Activated naive CD8-positive, alpha-beta T cell treated with anti-CD3 and anti-CD28 coated beads, Interleukin-2, amount 50 U/mL, for 24 hours (primary cell): ENCODE measurements around the gene GPR55.
"Not testable (repeated sequence)": the region's sequence is repeated elsewhere in the genome, so short reads cannot be mapped to it uniquely, and the experiment has no call there.

Experiments
- ATAC-seq: fragments of 150-1000 bp; cut with Tn5 transposase; one replicate; pipeline ENCODE4 v1.10.0; 2021
- DNase-seq: peaks from one replicate; pipeline ENCODE4 v3.0.0; 2021
- H3K27ac Mint-ChIP-seq: one replicate; pipeline ENCODE4 v1.8.0; 2021; ENCODE audit warnings: mild to moderate bottlenecking, mixed read lengths
- H3K27me3 Mint-ChIP-seq: one replicate; pipeline ENCODE4 v1.8.0; 2021; ENCODE audit warnings: mixed read lengths
- H3K36me3 Mint-ChIP-seq: one replicate; pipeline ENCODE4 v1.8.0; 2021; ENCODE audit warnings: low read depth, mixed read lengths
- H3K4me1 Mint-ChIP-seq: one replicate; pipeline ENCODE4 v1.8.0; 2021; ENCODE audit warnings: mixed read lengths
- H3K4me3 Mint-ChIP-seq: one replicate; pipeline ENCODE4 v1.8.0; 2021; ENCODE audit warnings: mild to moderate bottlenecking, moderate library complexity, mixed read lengths
- H3K9me3 Mint-ChIP-seq: one replicate; pipeline ENCODE4 v1.8.0; 2021; ENCODE audit warnings: mixed read lengths

The GPR55 gene

GRCh38 chr2:230924470-230925341 lies at the start of gene GPR55:
Gene GPR55, minus strand, starts transcription at chr2:230925242. Its CDS starts 14,280 bp downstream, at chr2:230910962.
- DNase-seq (peak; percentile 81), ATAC-seq (peak; percentile 64)
- Mint-ChIP-seq H3K9me3 (no peaks in the 10 kb centered on the region), H3K27ac (peak within 1 kb of the TSS; percentile 96), H3K4me3 (peak within 1 kb of the TSS; percentile 76), H3K4me1 (peaks cover 80% of the 10 kb centered on the region), H3K36me3 (no peaks in the 10 kb centered on the region), H3K27me3 (no peaks in the 10 kb centered on the region)

- Mint-ChIP-seq H3K4me1 (peaks cover 76% of the 10 kb centered on the region), H3K9me3 (no peaks in the 10 kb centered on the region), H3K27me3 (peaks cover 9% of the 10 kb centered on the region), H3K27ac (peak overlapping the region; percentile 91), H3K36me3 (peaks cover 1% of the 10 kb centered on the region), H3K4me3 (peak overlapping the region; percentile 53)
- DNase-seq (peak; percentile 83), ATAC-seq (peak; percentile 98)
Observed at GRCh38 chr2:230974096-230974913, 49.3 kb upstream of the GPR55 start.

DNA sequence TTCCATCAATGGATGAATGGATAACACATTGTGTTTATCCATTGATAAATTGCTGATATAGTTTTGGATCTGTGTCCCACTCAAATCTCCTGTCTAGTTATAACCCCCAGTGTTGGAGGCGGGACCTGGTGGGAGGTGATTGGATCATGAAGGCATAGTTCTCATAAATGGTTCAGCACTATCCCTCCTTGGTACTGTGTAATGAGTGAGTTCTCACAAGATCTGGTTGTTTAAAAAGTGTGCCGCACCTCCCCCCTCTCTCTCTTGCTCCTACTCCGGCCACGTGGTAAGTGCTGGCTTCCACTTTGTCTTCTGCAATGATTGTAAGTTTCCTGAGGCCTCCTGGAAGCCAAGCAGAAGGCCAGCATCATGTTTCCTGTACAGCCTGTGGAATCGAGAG lies 47.0 kb upstream of the GPR55 start:
- ATAC-seq (no peak), DNase-seq (no peak)
- H3K4me1 Mint-ChIP-seq: peaks cover 66% of the 10 kb centered on the region
- no peak overlapping the region for H3K27ac Mint-ChIP-seq
- peaks cover 9% of the 10 kb centered on the region for H3K27me3 Mint-ChIP-seq
- H3K36me3 Mint-ChIP-seq: peaks cover 1% of the 10 kb centered on the region
- no peaks in the 10 kb centered on the region for H3K9me3 Mint-ChIP-seq
- H3K4me3 Mint-ChIP-seq: no peak overlapping the region

- ATAC-seq: no peak
- H3K27me3 Mint-ChIP-seq: no peaks in the 10 kb centered on the region
- DNase-seq: no peak
- no peak overlapping the region for H3K27ac Mint-ChIP-seq
- peaks cover under 1% of the 10 kb centered on the region for H3K36me3 Mint-ChIP-seq
- peaks cover 42% of the 10 kb centered on the region for H3K4me1 Mint-ChIP-seq
- no peak overlapping the region for H3K4me3 Mint-ChIP-seq
- H3K9me3 Mint-ChIP-seq: no peaks in the 10 kb centered on the region
Observed at GRCh38 chr2:230969659-230970015, 44.6 kb upstream of the GPR55 start.

GRCh38 chr2:230968921-230969658 lies 44.0 kb upstream of the GPR55 start:
- DNase-seq (no peak), ATAC-seq (no peak)
- peaks cover 36% of the 10 kb centered on the region for H3K4me1 Mint-ChIP-seq
- H3K4me3 Mint-ChIP-seq: no peak overlapping the region
- H3K27ac Mint-ChIP-seq: no peak overlapping the region
- H3K36me3 Mint-ChIP-seq: no peaks in the 10 kb centered on the region
- no peaks in the 10 kb centered on the region for H3K9me3 Mint-ChIP-seq
- H3K27me3 Mint-ChIP-seq: no peaks in the 10 kb centered on the region

DNA sequence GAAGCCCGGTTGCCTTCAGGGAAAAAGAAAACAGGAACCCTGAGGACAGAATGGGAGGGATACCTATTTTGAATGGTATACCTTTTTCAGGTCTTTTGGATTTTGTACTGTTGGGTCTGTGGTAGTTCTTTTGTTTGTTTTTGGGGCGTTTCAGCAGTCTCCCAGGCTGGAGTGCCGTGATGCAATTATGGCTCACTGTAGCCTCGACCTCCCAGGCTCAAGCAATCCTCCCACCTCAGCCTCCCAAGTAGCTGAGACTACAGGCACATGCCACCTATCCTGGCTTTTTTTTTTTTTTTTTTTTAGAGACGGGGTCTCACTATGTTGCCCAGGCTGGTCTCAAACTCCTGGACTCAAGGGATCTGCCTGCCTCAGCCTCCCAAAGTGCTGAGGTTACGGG lies 43.3 kb upstream of the GPR55 start:
- not testable (repeated sequence) for ATAC-seq, H3K27ac Mint-ChIP-seq, H3K27me3 Mint-ChIP-seq, H3K36me3 Mint-ChIP-seq, H3K4me3 Mint-ChIP-seq, DNase-seq, H3K9me3 Mint-ChIP-seq
- H3K4me1 Mint-ChIP-seq: peaks cover 29% of the 10 kb centered on the region

- Mint-ChIP-seq H3K9me3 (no peaks in the 10 kb centered on the region), H3K4me1 (peaks cover 18% of the 10 kb centered on the region), H3K4me3 (no peak overlapping the region), H3K36me3 (no peaks in the 10 kb centered on the region), H3K27ac (no peak overlapping the region), H3K27me3 (no peaks in the 10 kb centered on the region)
- ATAC-seq (no peak), DNase-seq (no peak)
Observed at GRCh38 chr2:230967113-230967512, 42.1 kb upstream of the GPR55 start.

GRCh38 chr2:230964136-230964730 lies 39.2 kb upstream of the GPR55 start:
- Mint-ChIP-seq H3K4me1 (peaks cover 7% of the 10 kb centered on the region), H3K4me3 (no peak overlapping the region), H3K27ac (no peak overlapping the region), H3K9me3 (no peaks in the 10 kb centered on the region), H3K27me3 (peaks cover 18% of the 10 kb centered on the region), H3K36me3 (no peaks in the 10 kb centered on the region)
- ATAC-seq (no peak), DNase-seq (no peak)

- DNase-seq (no peak), ATAC-seq (no peak)
- H3K9me3 Mint-ChIP-seq: no peaks in the 10 kb centered on the region
- peaks cover 37% of the 10 kb centered on the region for H3K27me3 Mint-ChIP-seq
- no peaks in the 10 kb centered on the region for H3K36me3 Mint-ChIP-seq
- H3K4me3 Mint-ChIP-seq: no peak overlapping the region
- peaks cover 28% of the 10 kb centered on the region for H3K4me1 Mint-ChIP-seq
- no peak overlapping the region for H3K27ac Mint-ChIP-seq
Observed at GRCh38 chr2:230961091-230961491, 36.0 kb upstream of the GPR55 start.

GRCh38 chr2:230960026-230960425 lies 35.0 kb upstream of the GPR55 start:
- no peaks in the 10 kb centered on the region for H3K36me3 Mint-ChIP-seq
- ATAC-seq: no peak
- H3K27ac Mint-ChIP-seq: no peak overlapping the region
- peaks cover 42% of the 10 kb centered on the region for H3K27me3 Mint-ChIP-seq
- H3K9me3 Mint-ChIP-seq: no peaks in the 10 kb centered on the region
- DNase-seq: no peak
- no peak overlapping the region for H3K4me3 Mint-ChIP-seq
- H3K4me1 Mint-ChIP-seq: peaks cover 37% of the 10 kb centered on the region

- H3K9me3 Mint-ChIP-seq: no peaks in the 10 kb centered on the region
- H3K4me3 Mint-ChIP-seq: peak overlapping the region; percentile 83
Observed at GRCh38 chr2:230958820-230959756, 34.0 kb upstream of the GPR55 start.

GRCh38 chr2:230957756-230958391 lies 32.8 kb upstream of the GPR55 start:
- Mint-ChIP-seq H3K4me1 (peaks cover 54% of the 10 kb centered on the region), H3K27ac (peak overlapping the region; percentile 74), H3K27me3 (peaks cover 48% of the 10 kb centered on the region), H3K36me3 (no peaks in the 10 kb centered on the region), H3K9me3 (no peaks in the 10 kb centered on the region), H3K4me3 (peak overlapping the region; percentile 83)
- ATAC-seq (no peak), DNase-seq (no peak)

More at GRCh38 chr2:230958820-230959756, 34.0 kb upstream of the GPR55 start:
- peaks cover 46% of the 10 kb centered on the region for H3K4me1 Mint-ChIP-seq
- ATAC-seq (no peak), DNase-seq (no peak)
- no peak overlapping the region for H3K27ac Mint-ChIP-seq
- H3K36me3 Mint-ChIP-seq: no peaks in the 10 kb centered on the region
- H3K27me3 Mint-ChIP-seq: peaks cover 48% of the 10 kb centered on the region
